ENCODE measurements around the gene GSTK1. TPM values are rescaled to one million over a fixed set of nuclear protein-coding genes. Genes with fewer than 3 reads are reported as not detected.
A peak's percentile ranks its signal among the peaks of the same experiment; 100 is the strongest.
"Not testable (repeated sequence)": the region's sequence is repeated elsewhere in the genome, so short reads cannot be mapped to it uniquely, and the experiment has no call there.

The GSTK1 gene
- 88.3 TPM for polyA plus RNA-seq (2012; ENCODE audit: missing spikeins)

DNA sequence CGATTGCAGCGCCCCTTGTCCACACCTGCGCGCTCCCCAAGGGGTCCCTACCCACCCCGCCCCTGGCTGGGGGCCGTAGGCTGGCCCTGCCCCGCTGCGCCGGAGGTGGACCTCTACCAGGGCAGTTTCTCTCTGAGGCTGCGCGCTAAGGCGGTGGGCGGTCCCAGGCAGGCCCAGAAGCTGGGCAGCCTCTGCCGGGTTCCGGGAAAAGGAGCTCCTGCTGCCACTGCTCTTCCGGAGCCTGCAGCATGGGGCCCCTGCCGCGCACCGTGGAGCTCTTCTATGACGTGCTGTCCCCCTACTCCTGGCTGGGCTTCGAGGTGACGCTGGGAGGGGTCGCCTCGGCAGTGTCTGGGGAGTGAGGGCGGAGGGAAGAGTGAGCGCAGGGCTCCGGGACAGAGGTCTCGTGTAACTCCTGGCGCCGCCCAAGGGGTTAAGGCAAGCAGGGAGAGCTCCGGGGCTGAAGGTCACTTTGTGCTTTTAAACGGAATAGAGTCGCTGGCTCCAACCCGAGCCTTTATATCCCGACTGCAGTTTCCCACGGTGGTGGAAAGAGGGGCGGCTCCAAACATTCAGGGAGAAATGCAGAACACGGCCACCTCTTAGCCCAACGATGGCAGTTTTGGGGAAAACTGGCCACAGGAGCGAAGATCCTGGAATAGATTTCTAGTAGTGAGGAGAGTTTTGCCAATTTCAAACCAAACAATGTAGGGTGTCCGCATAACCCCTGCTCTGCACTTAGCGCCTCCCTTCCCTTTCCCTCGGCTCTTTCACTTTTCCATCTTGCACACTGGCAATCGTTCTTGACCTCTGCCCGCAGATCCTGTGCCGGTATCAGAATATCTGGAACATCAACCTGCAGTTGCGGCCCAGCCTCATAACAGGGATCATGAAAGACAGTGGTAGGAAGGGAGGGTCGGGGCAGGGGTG is at the start of gene GSTK1:
GSTK1 (plus strand) TSS at position 176 of the 930 bp plus-strand sequence; CDS start at position 249, 73 bp downstream.
- DNase-seq (ENCODE audit: insufficient read length) (peak; percentile 82), FAIRE-seq (peak; percentile 77)
- TF ChIP-seq POLR2AphosphoS5 (IDR thresholded peaks at IDR 0.05; ENCODE audit: low read depth, low read length) (peak; percentile 92), POLR2A (IDR thresholded peaks at IDR 0.05; ENCODE audit: low read depth, low read length) (peak; percentile 94), TAF1 (IDR thresholded peaks at IDR 0.05; ENCODE audit: borderline replicate concordance, low read depth, low read length) (peak; percentile 71; the same call in 1 of the 2 replicates)

GRCh38 chr7:143213478-143213877 is 49.8 kb upstream of the GSTK1 start:
- not testable (repeated sequence) for FAIRE-seq

DNA sequence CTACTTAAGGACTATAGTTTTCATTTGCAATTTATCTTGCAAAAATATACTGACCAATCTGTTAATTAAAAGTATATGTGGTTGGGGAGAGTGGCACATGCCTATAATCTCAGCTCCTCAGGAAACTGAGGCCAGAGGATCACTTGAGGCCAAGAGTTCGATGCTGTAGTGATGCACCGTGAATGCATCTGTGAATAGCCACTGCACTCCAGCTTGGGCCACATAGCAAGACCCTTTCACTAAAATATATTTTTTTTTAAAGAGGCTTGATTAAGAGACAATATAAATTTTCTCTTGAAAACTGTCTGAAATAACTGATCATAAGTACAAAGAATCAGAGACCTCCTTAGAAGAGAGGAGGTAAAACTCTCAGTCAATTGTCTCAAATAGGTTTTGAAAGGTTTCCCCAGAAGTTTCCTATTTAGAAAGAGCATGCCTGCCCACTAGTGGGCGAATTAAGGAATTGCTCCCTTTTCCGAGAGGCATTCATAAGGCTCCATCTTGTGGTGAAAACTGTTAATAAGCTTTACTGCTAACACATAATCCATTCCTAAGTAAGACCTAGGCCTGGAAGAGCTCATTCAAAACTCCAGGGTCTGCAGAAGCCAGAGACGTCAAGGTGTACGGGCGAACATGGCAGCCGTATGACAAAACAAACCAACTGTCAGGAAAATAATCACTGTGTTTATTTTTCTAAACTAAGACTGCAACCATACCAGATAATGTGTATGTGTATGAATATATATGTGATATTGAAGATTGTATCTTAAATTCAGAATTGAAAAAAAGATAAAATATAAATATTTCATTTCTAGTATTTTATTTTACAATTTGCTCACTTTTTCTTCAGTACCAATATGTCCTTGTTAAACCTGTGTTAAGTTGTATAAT is 48.2 kb upstream of the GSTK1 start:
- peak; percentile 29 for DNase-seq (ENCODE audit: insufficient read length)
- TF ChIP-seq POLR2A (IDR thresholded peaks at IDR 0.05; ENCODE audit: low read depth, low read length) = no peak
- TF ChIP-seq TAF1 (IDR thresholded peaks at IDR 0.05; ENCODE audit: borderline replicate concordance, low read depth, low read length) = no peak
- TF ChIP-seq POLR2AphosphoS5 (IDR thresholded peaks at IDR 0.05; ENCODE audit: low read depth, low read length) = no peak
- peak; percentile 84 for FAIRE-seq

More at GRCh38 chr7:143213478-143213877, 49.8 kb upstream of the GSTK1 start:
- DNase-seq (ENCODE audit: insufficient read length) = not testable (repeated sequence)

DNA sequence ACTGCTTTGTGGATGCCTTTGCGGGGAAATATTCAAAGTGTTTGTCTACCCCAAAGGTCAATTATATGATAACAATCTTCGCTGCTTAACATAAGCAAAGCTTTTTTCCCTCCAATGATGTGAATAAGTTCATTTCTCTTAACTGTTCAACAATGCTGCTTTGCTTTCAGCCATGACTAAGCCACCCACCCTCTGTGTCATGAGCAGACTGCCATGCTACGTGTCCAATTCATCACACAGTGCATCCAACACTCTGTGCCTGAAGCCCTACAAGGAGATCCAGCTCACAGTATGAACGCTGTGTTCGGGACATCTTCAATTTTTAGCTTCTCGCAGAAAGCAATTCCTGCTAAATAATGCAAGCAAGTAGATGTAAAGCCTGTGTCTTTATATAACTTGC is 47.1 kb upstream of the GSTK1 start:
- FAIRE-seq = no peak
- no peak for DNase-seq (ENCODE audit: insufficient read length)
- TF ChIP-seq TAF1 (IDR thresholded peaks at IDR 0.05; ENCODE audit: borderline replicate concordance, low read depth, low read length) (no peak), POLR2A (IDR thresholded peaks at IDR 0.05; ENCODE audit: low read depth, low read length) (no peak), POLR2AphosphoS5 (IDR thresholded peaks at IDR 0.05; ENCODE audit: low read depth, low read length) (no peak)

- FAIRE-seq = no peak
- TF ChIP-seq POLR2AphosphoS5 (IDR thresholded peaks at IDR 0.05; ENCODE audit: low read depth, low read length) (no peak), POLR2A (IDR thresholded peaks at IDR 0.05; ENCODE audit: low read depth, low read length) (no peak), TAF1 (IDR thresholded peaks at IDR 0.05; ENCODE audit: borderline replicate concordance, low read depth, low read length) (no peak)
Measured at GRCh38 chr7:143216686-143217085, 46.6 kb upstream of the GSTK1 start.

GRCh38 chr7:143217806-143218205 is 45.4 kb upstream of the GSTK1 start:
- FAIRE-seq = no peak
- no peak for TF ChIP-seq POLR2A (IDR thresholded peaks at IDR 0.05; ENCODE audit: low read depth, low read length)
- no peak for TF ChIP-seq TAF1 (IDR thresholded peaks at IDR 0.05; ENCODE audit: borderline replicate concordance, low read depth, low read length)
- TF ChIP-seq POLR2AphosphoS5 (IDR thresholded peaks at IDR 0.05; ENCODE audit: low read depth, low read length) = no peak
- DNase-seq (ENCODE audit: insufficient read length) = no peak

More at GRCh38 chr7:143216686-143217085, 46.6 kb upstream of the GSTK1 start:
- no peak for DNase-seq (ENCODE audit: insufficient read length)

DNA sequence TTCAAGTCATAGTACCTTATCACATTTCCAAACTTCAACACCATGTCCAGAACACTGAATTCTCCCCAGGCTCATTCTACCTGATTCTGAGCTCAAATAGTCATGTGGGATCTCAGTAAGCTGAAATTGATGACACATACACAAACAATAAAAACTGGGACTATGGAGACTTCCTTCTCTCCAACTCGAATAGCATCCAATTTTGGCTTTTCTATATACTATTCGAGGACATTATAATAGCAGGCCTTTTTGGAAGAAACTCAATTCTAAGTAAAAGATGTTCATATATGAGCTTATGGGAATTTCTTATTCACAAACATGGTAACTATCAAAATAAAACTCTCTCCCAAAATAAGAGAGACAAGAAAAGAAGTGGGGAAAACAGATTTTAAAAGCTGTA is 42.0 kb upstream of the GSTK1 start:
- TF ChIP-seq POLR2AphosphoS5 (IDR thresholded peaks at IDR 0.05; ENCODE audit: low read depth, low read length) = no peak
- TF ChIP-seq TAF1 (IDR thresholded peaks at IDR 0.05; ENCODE audit: borderline replicate concordance, low read depth, low read length) = no peak
- TF ChIP-seq POLR2A (IDR thresholded peaks at IDR 0.05; ENCODE audit: low read depth, low read length) = no peak
- no peak for FAIRE-seq
- DNase-seq (ENCODE audit: insufficient read length) = no peak

- no peak for FAIRE-seq
- TF ChIP-seq POLR2AphosphoS5 (IDR thresholded peaks at IDR 0.05; ENCODE audit: low read depth, low read length) = no peak
- no peak for TF ChIP-seq TAF1 (IDR thresholded peaks at IDR 0.05; ENCODE audit: borderline replicate concordance, low read depth, low read length)
- TF ChIP-seq POLR2A (IDR thresholded peaks at IDR 0.05; ENCODE audit: low read depth, low read length) = no peak
- DNase-seq (ENCODE audit: insufficient read length) = no peak
Measured at GRCh38 chr7:143221737-143222136, 41.5 kb upstream of the GSTK1 start, which contains the start of gene TAS2R40. TSS of gene TAS2R40 (plus strand) at chr7:143222037. CDS start at chr7:143222079, 42 bp downstream.

- DNase-seq (ENCODE audit: insufficient read length) = no peak
- TF ChIP-seq POLR2A (IDR thresholded peaks at IDR 0.05; ENCODE audit: low read depth, low read length) = no peak
- TF ChIP-seq TAF1 (IDR thresholded peaks at IDR 0.05; ENCODE audit: borderline replicate concordance, low read depth, low read length) = no peak
- TF ChIP-seq POLR2AphosphoS5 (IDR thresholded peaks at IDR 0.05; ENCODE audit: low read depth, low read length) = no peak
- FAIRE-seq = no peak
Measured at GRCh38 chr7:143222782-143223181, 40.5 kb upstream of the GSTK1 start.

GRCh38 chr7:143223784-143224183 is 39.5 kb upstream of the GSTK1 start:
- DNase-seq (ENCODE audit: insufficient read length) (no peak), FAIRE-seq (no peak)
- TF ChIP-seq POLR2AphosphoS5 (IDR thresholded peaks at IDR 0.05; ENCODE audit: low read depth, low read length) (no peak), TAF1 (IDR thresholded peaks at IDR 0.05; ENCODE audit: borderline replicate concordance, low read depth, low read length) (no peak), POLR2A (IDR thresholded peaks at IDR 0.05; ENCODE audit: low read depth, low read length) (no peak)

- no peak for FAIRE-seq
- TF ChIP-seq TAF1 (IDR thresholded peaks at IDR 0.05; ENCODE audit: borderline replicate concordance, low read depth, low read length) = no peak
- TF ChIP-seq POLR2AphosphoS5 (IDR thresholded peaks at IDR 0.05; ENCODE audit: low read depth, low read length) = no peak
- no peak for TF ChIP-seq POLR2A (IDR thresholded peaks at IDR 0.05; ENCODE audit: low read depth, low read length)
- DNase-seq (ENCODE audit: insufficient read length) = no peak
Measured at GRCh38 chr7:143225047-143225446, 38.2 kb upstream of the GSTK1 start.

All from GM12892 (cell line).